SK-N-SH treated with all-trans-retinoic acid at 6 μM for 48 hours (cell line): ENCODE measurements around the gene FAM217A.

Source experiments
- ARNTL ChIP-seq: fragments of 450-650 bp; formaldehyde crosslinking; IDR thresholded peaks from 2 replicates; pipeline ENCODE4 v1.5.0; 2020; ENCODE audit warnings: low read depth, mild to moderate bottlenecking, moderate library complexity, borderline replicate concordance
- CSDC2 ChIP-seq: fragments of 250-450 bp; sonication (Bioruptor Pico); IDR thresholded peaks from 2 replicates; pipeline ENCODE4 v1.5.0; 2020; ENCODE audit warnings: mild to moderate bottlenecking, moderate library complexity
- TSHZ2 ChIP-seq: fragments of 250-450 bp; sonication (Bioruptor Pico); IDR thresholded peaks from 2 replicates; pipeline ENCODE4 v1.5.0; 2020; ENCODE audit warnings: mild to moderate bottlenecking, moderate library complexity
- ZC3H10 ChIP-seq: fragments of 250-450 bp; sonication (Bioruptor Pico); IDR thresholded peaks from 2 replicates; pipeline ENCODE4 v1.5.1; 2021; ENCODE audit warnings: mild to moderate bottlenecking, moderate library complexity
- ZFP3 ChIP-seq: fragments of 250-450 bp; sonication (Bioruptor Pico); IDR thresholded peaks from 2 replicates; pipeline ENCODE4 v1.5.0; 2020; ENCODE audit warnings: mild to moderate bottlenecking, moderate library complexity

- TF ChIP-seq ARNTL (CRISPR knock-in tag) (no peak), TSHZ2 (CRISPR knock-in tag) (no peak), ZC3H10 (no peak), ZFP3 (CRISPR knock-in tag) (no peak), CSDC2 (CRISPR knock-in tag) (no peak)
Measured at GRCh38 chr6:4025681-4026080, 53.3 kb downstream of the FAM217A start.
